GM12878 (cell line): ENCODE measurements around the gene RHOT1. TPM values are rescaled to one million over a fixed set of nuclear protein-coding genes. Genes with fewer than 3 reads are reported as not detected.
"Not testable (repeated sequence)": the region's sequence is repeated elsewhere in the genome, so short reads cannot be mapped to it uniquely, and the experiment has no call there.

Experiments used
- ATAC-seq: fragments of 200-7000 bp; cut with Tn5 transposase; 3 replicates; pipeline ENCODE4 v1.9.1; 2020; ENCODE audit warnings: mild to moderate bottlenecking, moderate library complexity
- BruUV-seq: library from RNA; stranded (reverse); fragments of 400-500 nt; replicated peaks from 2 replicates; lab custom pipeline; 2021; lab: Mats Ljungman, UMichigan
- CTCF ChIA-PET: fragments of 300-600 bp; sonication (Branson Sonifier 250); formaldehyde crosslinking; extraction: SDS; loops from one replicate; lab custom pipeline; 2021; ENCODE audit warnings: inconsistent platforms; lab: Yijun Ruan, JAX
- POLR2A ChIA-PET: fragments of 350-600 bp; formaldehyde crosslinking; extraction: SDS; loops from one replicate; lab custom pipeline; 2021; ENCODE audit warnings: inconsistent platforms; lab: Charles Lee
- RAD21 ChIA-PET: fragments of 300-600 bp; sonication (Branson Sonifier 250); formaldehyde crosslinking; loops from one replicate; lab custom pipeline; 2023; ENCODE audit warnings: antibody characterized with exemption; ENCODE audit not compliant: unreplicated experiment; lab: Charles Lee
- SMC1A ChIA-PET: fragments of 300-600 bp; sonication (Branson Sonifier 250); formaldehyde crosslinking; loops from one replicate; lab custom pipeline; 2023; ENCODE audit not compliant: unreplicated experiment, uncharacterized antibody; lab: Charles Lee
- DNase-seq: peaks from one replicate; pipeline ENCODE4 v3.0.0-alpha.2; 2011; ENCODE audit warnings: low read depth, low spot score
- FAIRE-seq: peaks from 3 replicates; lab custom pipeline; 2011; peaks lifted over from hg19 to GRCh38; lab: Jason Lieb, UNC
- H2AFZ ChIP-seq: 2 replicates; pipeline ENCODE4 v1.6.0; 2011; ENCODE audit warnings: low read depth, low read length, control low read depth; ENCODE audit not compliant: control insufficient read depth
- H3K27ac ChIP-seq: 2 replicates; pipeline ENCODE4 v1.5.1; 2011; ENCODE audit warnings: control low read depth; ENCODE audit not compliant: control insufficient read depth, insufficient read depth
- H3K27me3 ChIP-seq, 2 experiments: replicated peaks in 1 of 2; 2 replicates each; pipeline versions ENCODE4 v1.6.0 to v1.6.1; 2011; ENCODE audit warnings: low read length in 1 of 2; ENCODE audit not compliant: control insufficient read depth in 2 of 2, insufficient read depth in 2 of 2
- H3K36me3 ChIP-seq, 2 experiments: 2 replicates each; pipeline ENCODE4 v1.5.1; 2011; ENCODE audit warnings: low read length in 1 of 2; ENCODE audit not compliant: control insufficient read depth in 2 of 2, insufficient read depth in 2 of 2
- H3K4me1 ChIP-seq: 2 replicates; pipeline ENCODE4 v1.6.1; 2011; ENCODE audit warnings: mild to moderate bottlenecking, low read length, moderate library complexity, mixed read lengths; ENCODE audit not compliant: control insufficient read depth, insufficient read depth
- H3K4me2 ChIP-seq: 2 replicates; pipeline ENCODE4 v1.6.0; 2011; ENCODE audit warnings: control low read depth; ENCODE audit not compliant: control insufficient read depth, insufficient read depth
- H3K4me3 ChIP-seq: fragments of 200-600 bp; sonication (generic); 2 replicates; pipeline ENCODE4 v1.5.1; 2016
- H3K79me2 ChIP-seq: 2 replicates; pipeline ENCODE4 v1.6.0; 2011; ENCODE audit warnings: low read length; ENCODE audit not compliant: control insufficient read depth, insufficient read depth
- H3K9ac ChIP-seq: 2 replicates; pipeline ENCODE4 v1.8.0; 2011; ENCODE audit warnings: low read length, control low read depth, mixed read lengths; ENCODE audit not compliant: control insufficient read depth, insufficient read depth
- H3K9me3 ChIP-seq: replicated peaks from 3 replicates; pipeline ENCODE4 v1.5.1; 2011; ENCODE audit warnings: mild to moderate bottlenecking, low read length; ENCODE audit not compliant: control insufficient read depth, insufficient read depth
- H4K20me1 ChIP-seq: 2 replicates; pipeline ENCODE4 v1.6.0; 2011; ENCODE audit not compliant: control insufficient read depth, insufficient read depth
- FOS ChIP-seq: IDR thresholded peaks from 3 replicates; pipeline ENCODE4 v1.6.1; 2011; ENCODE audit warnings: borderline replicate concordance; ENCODE audit not compliant: insufficient read length; ENCODE audit errors: extremely low read depth
- WGBS: methylation state at CpG from one replicate; pipeline ENCODE4 v1.1.6; 2016; ENCODE audit warnings: low lambda C conversion rate; ENCODE audit not compliant: insufficient replicate concordance, insufficient coverage; ENCODE audit errors: missing lambda C conversion rate; 5-methylcytosine and 5-hydroxymethylcytosine counted together
- in situ Hi-C: fragments of 300-500 bp; cut with MboI; formaldehyde crosslinking; loops from 9 replicates; pipeline ENCODE4 v1.14.3; 2018; ENCODE audit warnings: mixed read lengths
- intact Hi-C: fragments of 100-400 bp; cut with micrococcal nuclease; formaldehyde crosslinking; loops from one replicate; pipeline ENCODE4 v1.14.2; 2022; ENCODE audit not compliant: unreplicated experiment
- polyA plus RNA-seq, 11 experiments: library from polyadenylated mRNA; depleted of rRNA in 4 of 11; unstranded in 6 of 11; stranded (reverse) in 5 of 11; fragments of >200 nt; fragmentation: Nextera tagmentation in 4 of 11; fragmentation: Illumina TruSeq in 1 of 11; extraction: Ambion mirVana in 4 of 11; extraction: Trizol in 1 of 11; gene quantifications; 1 replicate in 1 of 11; 2 replicates in 10 of 11; pipeline versions ENCODE4 v1.2.1 to v1.2.3, GENCODE V29; 2011 to 2016; ENCODE audit warnings: inconsistent platforms in 2 of 11, missing spikeins in 2 of 11, low read depth in 1 of 11
- total RNA-seq, 4 experiments: library from RNA; depleted of rRNA in 3 of 4; stranded (reverse); fragments of >200 nt in 3 of 4; fragmentation: Illumina TruSeq in 1 of 4; extraction: Trizol in 1 of 4; gene quantifications; 2 replicates each; pipeline versions ENCODE4 v1.2.1 to v1.2.3, GENCODE V29; 2013 to 2021
- TF ChIP-seq, protein P1 (sequence below): IDR thresholded peaks from 2 replicates; pipeline ENCODE4 v1.6.1; 2011; ENCODE audit warnings: borderline replicate concordance, low read depth, mild to moderate bottlenecking, moderate library complexity, low read length; ENCODE audit not compliant: insufficient read depth, poor library complexity, severe bottlenecking

RHOT1 gene
- total and polyA plus RNA-seq, 10 of the 15 experiments (the other 5 are each of a cell fraction or from before 2014, with no cell fraction given): 13.3 to 68.2 (median 22.8) TPM

- ChIA-PET SMC1A (interaction anchor here (0.6 kb wide), 1 partner anchor 197 kb away, joined by 3 read pairs; no protein-coding TSS in a partner anchor), CTCF (interaction anchor here (0.6 to 1.6 kb wide), 2 partner anchors 12 to 293 kb away, joined by 3 read pairs; no protein-coding TSS in a partner anchor)
- H3K4me1 ChIP-seq, POLR2A ChIA-PET, DNase-seq, H3K27me3 ChIP-seq, ATAC-seq, H4K20me1 ChIP-seq, H3K9me3 ChIP-seq, H3K27ac ChIP-seq, H3K4me2 ChIP-seq, H3K9ac ChIP-seq, intact Hi-C loops, RAD21 ChIA-PET, H3K4me3 ChIP-seq, H2AFZ ChIP-seq, BruUV-seq, H3K36me3 ChIP-seq, FAIRE-seq: not testable (repeated sequence)
- peaks cover 35% of the 10 kb centered on the region for H3K79me2 ChIP-seq
- WGBS: 72% methylated on average over 2 of the region's 2 CpGs
- in situ Hi-C loops: loop anchor here (5.0 kb wide), 1 partner anchor 137 kb away; the partner anchor contains the start of gene LRRC37B
Observed at GRCh38 chr17:32144442-32144841, 2.1 kb downstream of the RHOT1 start.

- Histone ChIP-seq H3K36me3 (peaks cover 0 to 2% of the 10 kb centered on the region in 2 experiments; a peak in 2 of 4 replicates), H3K9me3 (no peaks in the 10 kb centered on the region), H3K27ac (no peak overlapping the region), H4K20me1 (no peaks in the 10 kb centered on the region), H2AFZ (no peak overlapping the region), H3K27me3 (no peaks in the 10 kb centered on the region), H3K4me1 (no peaks in the 10 kb centered on the region; the same call in 1 of the 2 replicates), H3K9ac (no peak overlapping the region), H3K79me2 (peaks cover 23% of the 10 kb centered on the region), H3K4me2 (no peak overlapping the region), H3K4me3 (no peak overlapping the region)
- 91% methylated on average over 5 of the region's 5 CpGs for WGBS
- ChIA-PET SMC1A (no interaction called here), POLR2A (no interaction called here), CTCF (interaction anchor here (0.6 to 1.4 kb wide), 3 partner anchors 9 to 190 kb away, joined by 3 to 4 read pairs (median 3); no protein-coding TSS in a partner anchor), RAD21 (no interaction called here)
- no peak for FAIRE-seq
- no peak for ATAC-seq
- in situ Hi-C loops: no loop called here
- no peak for DNase-seq
- TF ChIP-seq, protein P1, sequence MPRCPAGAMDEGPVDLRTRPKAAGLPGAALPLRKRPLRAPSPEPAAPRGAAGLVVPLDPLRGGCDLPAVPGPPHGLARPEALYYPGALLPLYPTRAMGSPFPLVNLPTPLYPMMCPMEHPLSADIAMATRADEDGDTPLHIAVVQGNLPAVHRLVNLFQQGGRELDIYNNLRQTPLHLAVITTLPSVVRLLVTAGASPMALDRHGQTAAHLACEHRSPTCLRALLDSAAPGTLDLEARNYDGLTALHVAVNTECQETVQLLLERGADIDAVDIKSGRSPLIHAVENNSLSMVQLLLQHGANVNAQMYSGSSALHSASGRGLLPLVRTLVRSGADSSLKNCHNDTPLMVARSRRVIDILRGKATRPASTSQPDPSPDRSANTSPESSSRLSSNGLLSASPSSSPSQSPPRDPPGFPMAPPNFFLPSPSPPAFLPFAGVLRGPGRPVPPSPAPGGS: no peak
- TF ChIP-seq FOS: no peak
- intact Hi-C loops: no loop called here
- BruUV-seq: no TSS peak
Observed at GRCh38 chr17:32148351-32148750, 6.0 kb downstream of the RHOT1 start.
